ENCODE measurements around the gene PLA2G6.

The PLA2G6 gene

DNA sequence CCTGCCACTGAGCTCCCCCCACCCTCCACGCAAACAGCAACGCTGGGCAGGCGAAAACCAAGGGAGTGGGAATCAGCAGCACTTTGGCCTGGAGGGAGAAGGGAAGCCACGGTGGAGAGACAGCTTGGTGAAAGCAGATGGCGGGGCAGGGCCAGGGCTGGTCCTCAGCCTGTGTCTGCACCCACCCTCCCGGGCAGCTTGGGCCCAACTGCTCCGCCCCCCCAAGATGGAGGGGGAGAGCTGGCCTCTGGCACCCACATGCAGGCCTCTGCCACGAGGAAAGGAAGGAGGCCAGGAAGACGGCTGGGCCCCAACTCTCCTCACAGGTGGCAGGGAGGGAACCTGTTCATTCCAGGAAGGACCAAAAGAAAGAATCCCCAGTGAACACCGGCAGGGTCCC, 38.0 kb upstream of the PLA2G6 start:
- TF ChIP-seq SIN3A (IDR thresholded peaks at IDR 0.05; ENCODE audit: borderline replicate concordance, insufficient read depth, low read length) = no peak
- TF ChIP-seq, protein P1, sequence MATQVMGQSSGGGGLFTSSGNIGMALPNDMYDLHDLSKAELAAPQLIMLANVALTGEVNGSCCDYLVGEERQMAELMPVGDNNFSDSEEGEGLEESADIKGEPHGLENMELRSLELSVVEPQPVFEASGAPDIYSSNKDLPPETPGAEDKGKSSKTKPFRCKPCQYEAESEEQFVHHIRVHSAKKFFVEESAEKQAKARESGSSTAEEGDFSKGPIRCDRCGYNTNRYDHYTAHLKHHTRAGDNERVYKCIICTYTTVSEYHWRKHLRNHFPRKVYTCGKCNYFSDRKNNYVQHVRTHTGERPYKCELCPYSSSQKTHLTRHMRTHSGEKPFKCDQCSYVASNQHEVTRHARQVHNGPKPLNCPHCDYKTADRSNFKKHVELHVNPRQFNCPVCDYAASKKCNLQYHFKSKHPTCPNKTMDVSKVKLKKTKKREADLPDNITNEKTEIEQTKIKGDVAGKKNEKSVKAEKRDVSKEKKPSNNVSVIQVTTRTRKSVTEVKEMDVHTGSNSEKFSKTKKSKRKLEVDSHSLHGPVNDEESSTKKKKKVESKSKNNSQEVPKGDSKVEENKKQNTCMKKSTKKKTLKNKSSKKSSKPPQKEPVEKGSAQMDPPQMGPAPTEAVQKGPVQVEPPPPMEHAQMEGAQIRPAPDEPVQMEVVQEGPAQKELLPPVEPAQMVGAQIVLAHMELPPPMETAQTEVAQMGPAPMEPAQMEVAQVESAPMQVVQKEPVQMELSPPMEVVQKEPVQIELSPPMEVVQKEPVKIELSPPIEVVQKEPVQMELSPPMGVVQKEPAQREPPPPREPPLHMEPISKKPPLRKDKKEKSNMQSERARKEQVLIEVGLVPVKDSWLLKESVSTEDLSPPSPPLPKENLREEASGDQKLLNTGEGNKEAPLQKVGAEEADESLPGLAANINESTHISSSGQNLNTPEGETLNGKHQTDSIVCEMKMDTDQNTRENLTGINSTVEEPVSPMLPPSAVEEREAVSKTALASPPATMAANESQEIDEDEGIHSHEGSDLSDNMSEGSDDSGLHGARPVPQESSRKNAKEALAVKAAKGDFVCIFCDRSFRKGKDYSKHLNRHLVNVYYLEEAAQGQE (IDR thresholded peaks at IDR 0.05; ENCODE audit: insufficient read depth in 1 of 2, low read depth in 2 of 2, low read length in 2 of 2) = no peak
- no peak for TF ChIP-seq TAF1 (IDR thresholded peaks at IDR 0.05; ENCODE audit: borderline replicate concordance, insufficient read depth, low read length)
- TF ChIP-seq FOXP2 (optimal IDR thresholded peaks at IDR 0.05; ENCODE audit: borderline replicate concordance, extremely low read depth, extremely low read length, insufficient read depth) = no peak
- TF ChIP-seq POLR2AphosphoS5 (IDR thresholded peaks at IDR 0.05; ENCODE audit: low read depth, low read length) = no peak; the same call in 1 of the 2 replicates

DNA sequence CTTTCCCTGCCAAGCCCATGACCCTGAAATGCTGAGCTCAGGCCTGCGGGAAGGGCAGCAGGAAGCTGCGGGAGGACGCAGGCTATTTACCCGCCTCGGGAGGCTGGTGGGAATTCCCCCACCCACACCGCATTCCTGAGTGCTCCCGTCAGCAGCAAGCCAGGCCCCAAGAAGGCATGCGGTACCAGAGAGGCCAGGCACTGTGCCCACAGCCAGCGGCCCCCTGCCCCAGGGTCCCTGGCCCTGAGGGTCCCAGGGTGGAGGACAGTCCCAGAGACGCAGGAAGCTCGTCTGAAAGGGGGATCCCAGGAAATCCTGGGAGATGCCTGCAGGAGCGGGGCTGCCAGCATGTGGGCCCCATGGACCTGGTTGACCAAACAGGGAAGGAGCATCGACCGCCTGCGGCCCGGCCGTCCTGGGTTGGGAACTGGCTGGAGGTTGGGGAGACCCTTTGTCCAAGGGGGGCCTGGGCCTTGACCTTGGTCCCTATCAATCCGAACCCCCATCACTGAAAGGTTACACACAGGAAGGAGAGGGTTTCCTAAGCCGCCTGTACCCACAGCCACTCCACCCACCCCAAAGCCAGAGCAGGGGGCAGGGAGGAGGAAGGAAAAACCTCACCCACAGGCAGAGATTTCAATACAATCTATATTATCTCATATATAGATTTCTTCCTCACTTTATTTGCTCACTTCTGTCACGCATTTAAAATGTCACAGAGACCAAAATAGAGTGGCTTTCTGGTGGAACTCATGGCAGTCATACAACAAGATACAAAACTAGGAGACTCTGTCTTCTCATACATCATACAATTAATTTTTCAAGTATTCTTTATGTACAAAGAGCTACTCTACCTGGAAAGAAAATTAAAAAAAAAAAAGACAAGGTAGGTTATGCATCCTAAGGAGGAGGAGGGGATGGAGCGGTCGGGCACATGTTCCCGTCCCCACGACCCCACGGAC, 37.3 kb upstream of the PLA2G6 start:
- TF ChIP-seq SIN3A (IDR thresholded peaks at IDR 0.05; ENCODE audit: borderline replicate concordance, insufficient read depth, low read length) = no peak
- TF ChIP-seq POLR2AphosphoS5 (IDR thresholded peaks at IDR 0.05; ENCODE audit: low read depth, low read length) = no peak
- no peak for TF ChIP-seq TAF1 (IDR thresholded peaks at IDR 0.05; ENCODE audit: borderline replicate concordance, insufficient read depth, low read length)
- TF ChIP-seq, protein P1 (IDR thresholded peaks at IDR 0.05; ENCODE audit: insufficient read depth in 1 of 2, low read depth in 2 of 2, low read length in 2 of 2) = no peak
- TF ChIP-seq FOXP2 (optimal IDR thresholded peaks at IDR 0.05; ENCODE audit: borderline replicate concordance, extremely low read depth, extremely low read length, insufficient read depth) = no peak

DNA sequence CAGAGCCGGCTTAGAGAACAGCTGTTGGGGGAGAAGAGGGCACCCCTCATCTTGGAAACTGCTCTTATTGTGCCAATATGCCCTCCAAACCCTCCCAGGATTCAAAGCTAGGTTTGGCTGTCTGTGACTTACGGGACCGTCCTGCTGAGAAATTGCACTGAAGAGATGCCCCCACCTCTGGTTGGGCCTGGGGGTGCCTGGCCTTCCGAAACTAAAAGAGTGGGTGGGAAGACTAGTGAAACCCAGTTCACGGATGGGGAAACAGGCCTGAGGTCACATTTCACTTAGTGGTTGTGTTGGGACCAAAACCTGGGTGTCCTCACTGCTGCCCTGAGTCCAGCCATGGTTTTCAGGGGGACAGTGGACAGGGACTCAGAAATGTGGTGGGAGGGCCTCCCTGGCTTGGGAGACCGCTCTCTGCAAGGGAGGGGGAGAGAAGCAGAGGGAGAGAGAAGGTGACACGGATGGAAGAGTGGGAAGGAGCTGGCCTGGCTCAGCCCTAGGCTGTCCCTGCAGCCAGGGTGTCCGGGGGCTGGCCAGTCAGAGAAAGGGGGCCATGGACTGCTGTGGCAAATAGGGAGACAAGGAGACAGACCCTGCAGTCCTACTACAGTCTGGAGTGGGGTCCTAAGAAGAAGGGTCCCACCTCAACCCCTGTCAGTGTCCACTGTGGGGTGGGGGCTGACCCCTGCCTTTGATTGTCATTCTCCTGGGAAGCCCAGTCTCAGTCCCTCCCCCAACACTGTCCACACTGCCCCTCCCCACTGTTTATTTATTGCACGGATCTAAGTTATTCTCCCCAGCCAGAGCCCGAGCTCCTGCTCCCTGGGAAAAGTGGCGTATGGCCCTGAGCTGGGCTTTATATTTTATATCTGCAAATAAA, 33.8 kb upstream of the PLA2G6 start:
- TF ChIP-seq SIN3A (IDR thresholded peaks at IDR 0.05; ENCODE audit: borderline replicate concordance, insufficient read depth, low read length) (no peak), POLR2AphosphoS5 (IDR thresholded peaks at IDR 0.05; ENCODE audit: low read depth, low read length) (no peak), TAF1 (IDR thresholded peaks at IDR 0.05; ENCODE audit: borderline replicate concordance, insufficient read depth, low read length) (no peak), FOXP2 (optimal IDR thresholded peaks at IDR 0.05; ENCODE audit: borderline replicate concordance, extremely low read depth, extremely low read length, insufficient read depth) (no peak)
- TF ChIP-seq, protein P1 (IDR thresholded peaks at IDR 0.05; ENCODE audit: insufficient read depth in 1 of 2, low read depth in 2 of 2, low read length in 2 of 2) = no peak

DNA sequence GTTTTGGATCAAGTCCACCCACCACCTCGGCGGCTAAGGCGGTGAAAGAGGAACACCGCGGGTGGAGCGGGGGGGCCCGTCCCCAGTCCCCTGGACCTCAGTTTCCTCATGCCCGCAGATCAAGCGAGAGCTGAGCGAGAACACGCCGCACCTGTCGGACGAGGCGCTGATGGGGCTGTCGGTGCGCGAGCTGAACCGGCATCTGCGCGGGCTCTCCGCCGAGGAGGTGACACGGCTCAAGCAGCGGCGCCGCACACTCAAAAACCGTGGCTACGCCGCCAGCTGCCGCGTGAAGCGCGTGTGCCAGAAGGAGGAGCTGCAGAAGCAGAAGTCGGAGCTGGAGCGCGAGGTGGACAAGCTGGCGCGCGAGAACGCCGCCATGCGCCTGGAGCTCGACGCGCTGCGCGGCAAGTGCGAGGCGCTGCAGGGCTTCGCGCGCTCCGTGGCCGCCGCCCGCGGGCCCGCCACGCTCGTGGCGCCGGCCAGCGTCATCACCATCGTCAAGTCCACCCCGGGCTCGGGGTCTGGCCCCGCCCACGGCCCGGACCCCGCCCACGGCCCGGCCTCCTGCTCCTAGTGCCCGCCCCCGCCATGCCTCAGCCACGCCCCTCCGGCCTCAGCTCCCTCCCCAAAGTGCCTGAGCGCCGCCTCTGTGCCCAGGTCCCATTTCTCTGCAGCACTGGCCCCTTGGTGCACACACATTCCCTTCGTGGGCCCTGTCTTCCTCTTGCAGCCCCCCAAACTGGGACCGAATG, 32.8 kb upstream of the PLA2G6 start:
- TF ChIP-seq FOXP2 (optimal IDR thresholded peaks at IDR 0.05; ENCODE audit: borderline replicate concordance, extremely low read depth, extremely low read length, insufficient read depth) (no peak), TAF1 (IDR thresholded peaks at IDR 0.05; ENCODE audit: borderline replicate concordance, insufficient read depth, low read length) (no peak), POLR2AphosphoS5 (IDR thresholded peaks at IDR 0.05; ENCODE audit: low read depth, low read length) (0 out of 2 replicates have a peak, but pooled peaks have one; percentile 6), SIN3A (IDR thresholded peaks at IDR 0.05; ENCODE audit: borderline replicate concordance, insufficient read depth, low read length) (no peak)
- TF ChIP-seq, protein P1 (IDR thresholded peaks at IDR 0.05; ENCODE audit: insufficient read depth in 1 of 2, low read depth in 2 of 2, low read length in 2 of 2) = no peak
